Breast epithelium (tissue), 4 donors: ENCODE measurements around the gene THBS4. TPM values are rescaled to one million over a fixed set of nuclear protein-coding genes. Genes with fewer than 3 reads are reported as not detected.

Experiments used
- DNase-seq, 2 donors: peaks; one replicate each; pipeline ENCODE4 v3.0.0-alpha.2; 2019; ENCODE audit warnings: low spot score in 2 of 2
- H3K27ac ChIP-seq, 2 donors: fragments of 200-600 bp; sonication (generic) in 1 of 2; one replicate each; pipeline ENCODE4 v1.5.1; 2016 to 2019; ENCODE audit warnings: mild to moderate bottlenecking in 1 of 2
- H3K27me3 ChIP-seq, 2 donors: fragments of 200-600 bp; sonication (generic) in 1 of 2; one replicate each; pipeline versions ENCODE4 v1.5.1 to v1.6.0; 2017 to 2019; ENCODE audit warnings: control low read depth in 1 of 2, mild to moderate bottlenecking in 1 of 2
- H3K36me3 ChIP-seq: fragments of 200-600 bp; one replicate; pipeline ENCODE4 v1.5.1; 2019
- H3K4me1 ChIP-seq, 2 donors: fragments of 200-600 bp; sonication (generic); one replicate each; pipeline ENCODE4 v1.5.1; 2016 to 2019; ENCODE audit warnings: control low read depth in 1 of 2
- H3K4me3 ChIP-seq, 3 donors: fragments of 200-600 bp; sonication (generic); 1 replicate in 2 of 3; 2 replicates in 1 of 3; pipeline ENCODE4 v1.5.1; 2016 to 2019; ENCODE audit warnings: mild to moderate bottlenecking in 3 of 3, moderate library complexity in 2 of 3
- H3K9me3 ChIP-seq, 2 donors: fragments of 200-600 bp; sonication (generic) in 1 of 2; one replicate each; pipeline ENCODE4 v1.5.1; 2016 to 2019; ENCODE audit warnings: control low read depth in 1 of 2
- POLR2A ChIP-seq: fragments of 450-650 bp; IDR thresholded peaks from one replicate; pipeline ENCODE4 v1.6.1; 2016; ENCODE audit warnings: antibody characterized with exemption, mild to moderate bottlenecking, moderate library complexity
- POLR2AphosphoS5 ChIP-seq, 3 donors: sonication (generic); formaldehyde crosslinking; IDR thresholded peaks; one replicate each; pipeline ENCODE4 v1.6.1; 2017; ENCODE audit warnings: antibody characterized with exemption in 3 of 3
- intact Hi-C: fragments of 100-400 bp; cut with DNase I; formaldehyde crosslinking; loops from one replicate; pipeline ENCODE4 v1.15.1; 2023; ENCODE audit warnings: low total_unique reads
- total RNA-seq, 3 donors: library from RNA; depleted of rRNA; stranded (reverse); fragments of >200 nt; gene quantifications; one replicate each; pipeline ENCODE4 v1.1.0, GENCODE V29; 2016
- TF ChIP-seq, protein P1 (sequence below), 3 donors: fragments of 450-650 bp; IDR thresholded peaks; one replicate each; pipeline ENCODE4 v1.5.1; 2016 to 2017; ENCODE audit warnings: antibody characterized with exemption in 3 of 3, mild to moderate bottlenecking in 3 of 3, moderate library complexity in 3 of 3

The THBS4 gene
- total RNA-seq, 3 donors from 2014 or later: 2.0 to 6.0 (median 3.5) TPM

DNA sequence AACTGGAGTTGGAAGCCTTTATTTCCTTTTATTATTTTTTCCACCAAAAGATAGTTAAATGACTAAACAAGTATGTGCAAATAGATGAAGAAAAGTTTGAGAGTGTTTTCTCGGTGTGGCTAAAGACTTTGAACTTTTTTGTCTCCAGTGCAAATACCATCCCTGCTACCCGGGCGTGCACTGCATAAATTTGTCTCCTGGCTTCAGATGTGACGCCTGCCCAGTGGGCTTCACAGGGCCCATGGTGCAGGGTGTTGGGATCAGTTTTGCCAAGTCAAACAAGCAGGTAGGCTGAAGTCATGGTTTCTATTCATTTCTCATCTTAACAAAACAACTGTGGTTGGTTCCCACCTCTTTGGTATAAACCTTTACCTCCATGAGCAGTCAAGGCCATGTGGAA, 26.4 kb downstream of the THBS4 start:
- Histone ChIP-seq H3K27me3 (no peaks in the 10 kb centered on the region), H3K36me3 (no peaks in the 10 kb centered on the region), H3K9me3 (no peaks in the 10 kb centered on the region), H3K4me3 (no peak overlapping the region), H3K4me1 (no peaks in the 10 kb centered on the region), H3K27ac (no peak overlapping the region)
- no peak for DNase-seq
- TF ChIP-seq, protein P1, sequence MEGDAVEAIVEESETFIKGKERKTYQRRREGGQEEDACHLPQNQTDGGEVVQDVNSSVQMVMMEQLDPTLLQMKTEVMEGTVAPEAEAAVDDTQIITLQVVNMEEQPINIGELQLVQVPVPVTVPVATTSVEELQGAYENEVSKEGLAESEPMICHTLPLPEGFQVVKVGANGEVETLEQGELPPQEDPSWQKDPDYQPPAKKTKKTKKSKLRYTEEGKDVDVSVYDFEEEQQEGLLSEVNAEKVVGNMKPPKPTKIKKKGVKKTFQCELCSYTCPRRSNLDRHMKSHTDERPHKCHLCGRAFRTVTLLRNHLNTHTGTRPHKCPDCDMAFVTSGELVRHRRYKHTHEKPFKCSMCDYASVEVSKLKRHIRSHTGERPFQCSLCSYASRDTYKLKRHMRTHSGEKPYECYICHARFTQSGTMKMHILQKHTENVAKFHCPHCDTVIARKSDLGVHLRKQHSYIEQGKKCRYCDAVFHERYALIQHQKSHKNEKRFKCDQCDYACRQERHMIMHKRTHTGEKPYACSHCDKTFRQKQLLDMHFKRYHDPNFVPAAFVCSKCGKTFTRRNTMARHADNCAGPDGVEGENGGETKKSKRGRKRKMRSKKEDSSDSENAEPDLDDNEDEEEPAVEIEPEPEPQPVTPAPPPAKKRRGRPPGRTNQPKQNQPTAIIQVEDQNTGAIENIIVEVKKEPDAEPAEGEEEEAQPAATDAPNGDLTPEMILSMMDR (IDR thresholded peaks at IDR 0.05): no peak
- TF ChIP-seq POLR2AphosphoS5 (IDR thresholded peaks at IDR 0.05): no peak
- no peak for TF ChIP-seq POLR2A
- intact Hi-C loops: no loop called here

DNA sequence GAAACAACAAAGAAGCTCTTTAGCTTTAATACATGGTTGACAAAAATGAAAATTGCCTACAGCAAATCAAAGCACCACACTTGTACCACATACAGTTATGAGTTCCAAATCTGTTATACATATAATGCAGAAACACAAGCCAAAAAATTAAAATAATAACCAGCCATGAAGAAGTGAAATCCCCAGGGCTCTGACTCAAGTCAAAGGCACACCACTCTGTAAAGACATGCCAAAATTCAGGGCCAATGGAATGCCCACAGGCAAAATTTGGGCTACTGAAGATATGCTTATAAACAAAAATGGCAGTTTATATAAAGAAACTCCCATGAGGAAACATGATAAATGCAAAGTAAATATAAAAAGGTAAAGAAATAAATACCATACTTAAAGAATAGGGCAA, 29.0 kb downstream of the THBS4 start:
- intact Hi-C loops: no loop called here
- Histone ChIP-seq H3K27ac (no peak overlapping the region), H3K4me3 (no peak overlapping the region), H3K27me3 (no peaks in the 10 kb centered on the region), H3K9me3 (no peaks in the 10 kb centered on the region), H3K4me1 (no peaks in the 10 kb centered on the region), H3K36me3 (no peaks in the 10 kb centered on the region)
- no peak for TF ChIP-seq POLR2AphosphoS5 (IDR thresholded peaks at IDR 0.05)
- TF ChIP-seq POLR2A: no peak
- TF ChIP-seq, protein P1 (IDR thresholded peaks at IDR 0.05): no peak
- no peak for DNase-seq

DNA sequence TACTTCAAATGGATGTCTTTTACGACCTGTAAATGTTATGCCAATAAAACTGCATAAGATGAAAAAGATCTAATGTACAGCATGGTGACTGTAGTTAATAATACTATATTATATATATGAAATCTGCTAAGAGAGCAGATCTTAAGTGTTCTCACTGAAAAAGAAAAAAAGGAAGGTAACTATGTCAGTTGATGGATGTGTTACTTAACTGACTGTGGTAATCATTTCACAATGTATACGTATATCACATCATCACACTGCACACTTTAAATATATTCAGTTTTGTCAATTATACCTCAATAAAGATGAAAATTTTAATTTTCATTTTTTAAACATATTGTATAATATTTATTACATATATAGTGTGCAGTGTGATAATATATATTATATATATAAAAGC, 31.9 kb downstream of the THBS4 start:
- Histone ChIP-seq H3K27me3 (no peaks in the 10 kb centered on the region), H3K9me3 (no peaks in the 10 kb centered on the region), H3K4me1 (no peaks in the 10 kb centered on the region), H3K27ac (no peak overlapping the region), H3K4me3 (no peak overlapping the region), H3K36me3 (no peaks in the 10 kb centered on the region)
- TF ChIP-seq POLR2A (no peak), POLR2AphosphoS5 (IDR thresholded peaks at IDR 0.05) (no peak)
- TF ChIP-seq, protein P1 (IDR thresholded peaks at IDR 0.05): no peak
- intact Hi-C loops: no loop called here
- DNase-seq: no peak

DNA sequence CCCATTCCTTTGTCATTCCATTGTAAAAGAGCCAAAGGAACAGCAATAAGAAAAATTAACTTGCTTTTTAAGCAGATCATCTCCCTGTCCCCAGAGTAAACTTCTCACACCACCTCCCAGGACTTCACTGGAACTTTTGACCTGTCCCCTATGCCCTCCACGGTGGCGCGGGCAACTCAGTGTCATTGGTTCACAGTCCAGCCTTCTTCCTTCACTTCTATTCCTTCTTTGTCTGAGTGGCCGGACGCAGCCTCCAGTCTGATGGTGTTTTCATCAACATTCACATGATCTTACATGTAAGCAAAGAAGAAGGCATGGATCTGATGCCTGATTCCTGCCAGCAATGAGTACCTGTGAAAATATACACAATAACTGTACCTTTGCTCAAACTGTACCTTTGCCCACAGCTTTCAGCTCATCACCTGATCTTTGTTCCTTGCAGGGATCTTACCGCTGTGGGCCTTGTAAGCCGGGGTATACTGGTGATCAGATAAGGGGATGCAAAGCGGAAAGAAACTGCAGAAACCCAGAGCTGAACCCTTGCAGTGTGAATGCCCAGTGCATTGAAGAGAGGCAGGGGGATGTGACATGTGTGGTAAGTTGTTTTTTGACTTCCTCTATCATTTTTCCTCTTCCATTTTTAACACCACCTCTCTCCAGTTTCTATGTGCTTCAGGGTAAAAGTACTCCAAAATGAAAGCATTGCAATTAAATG, 32.5 kb downstream of the THBS4 start:
- TF ChIP-seq POLR2A (no peak), POLR2AphosphoS5 (IDR thresholded peaks at IDR 0.05) (no peak)
- H3K4me1 ChIP-seq: no peaks in the 10 kb centered on the region
- no peaks in the 10 kb centered on the region for H3K36me3 ChIP-seq
- H3K4me3 ChIP-seq: no peak overlapping the region
- H3K27me3 ChIP-seq: no peaks in the 10 kb centered on the region
- intact Hi-C loops: no loop called here
- no peak for DNase-seq
- no peaks in the 10 kb centered on the region for H3K9me3 ChIP-seq
- no peak overlapping the region for H3K27ac ChIP-seq

DNA sequence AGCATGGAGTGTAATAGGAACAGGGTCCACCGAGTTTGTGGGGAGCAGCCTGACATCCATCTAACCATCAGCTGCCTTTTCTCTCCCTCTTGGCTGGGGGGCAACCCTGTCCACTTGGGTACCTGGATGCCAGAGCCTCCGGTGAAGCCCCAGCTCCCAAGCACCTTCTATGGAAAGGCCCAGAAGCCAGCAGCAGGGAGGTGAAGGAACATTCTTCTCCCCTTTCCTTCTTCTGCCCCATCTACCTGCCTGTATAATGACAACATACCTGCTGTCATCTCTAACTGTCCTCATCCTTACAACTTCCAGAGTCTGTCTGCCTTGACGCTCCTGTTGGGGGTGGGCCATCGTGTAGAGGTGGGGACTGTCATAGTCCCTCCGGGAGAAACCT, 33.1 kb downstream of the THBS4 start:
- TF ChIP-seq POLR2AphosphoS5 (IDR thresholded peaks at IDR 0.05) (no peak), POLR2A (no peak)
- TF ChIP-seq, protein P1 (IDR thresholded peaks at IDR 0.05): no peak
- H3K27me3 ChIP-seq: no peaks in the 10 kb centered on the region
- H3K9me3 ChIP-seq: no peaks in the 10 kb centered on the region
- H3K4me3 ChIP-seq: no peak overlapping the region
- no peaks in the 10 kb centered on the region for H3K36me3 ChIP-seq
- H3K4me1 ChIP-seq: no peaks in the 10 kb centered on the region
- no peak for DNase-seq
- no peak overlapping the region for H3K27ac ChIP-seq
- intact Hi-C loops: no loop called here
